GM13976 (cell line): ENCODE results near the gene PTPN12.
A peak's percentile ranks its signal among the peaks of the same experiment; 100 is the strongest.

ENCODE experiments used
- DNase-seq: peaks from one replicate; pipeline ENCODE4 v3.0.0; 2012; ENCODE audit warnings: low spot score
- in situ Hi-C: fragments of 300-500 bp; cut with MboI; formaldehyde crosslinking; loops from one replicate; pipeline ENCODE4 v1.12.0; 2022; ENCODE audit warnings: low sequenced_read_pairs, mixed read lengths, inconsistent platforms; ENCODE audit not compliant: unreplicated experiment
- TF ChIP-seq, protein P1 (sequence below): IDR thresholded peaks from 2 replicates; pipeline ENCODE4 v1.5.1; 2012; ENCODE audit warnings: borderline replicate concordance, mild to moderate bottlenecking; ENCODE audit not compliant: insufficient read depth; ENCODE audit errors: extremely low read depth, missing control alignments, control extremely low read depth

The PTPN12 gene

DNA sequence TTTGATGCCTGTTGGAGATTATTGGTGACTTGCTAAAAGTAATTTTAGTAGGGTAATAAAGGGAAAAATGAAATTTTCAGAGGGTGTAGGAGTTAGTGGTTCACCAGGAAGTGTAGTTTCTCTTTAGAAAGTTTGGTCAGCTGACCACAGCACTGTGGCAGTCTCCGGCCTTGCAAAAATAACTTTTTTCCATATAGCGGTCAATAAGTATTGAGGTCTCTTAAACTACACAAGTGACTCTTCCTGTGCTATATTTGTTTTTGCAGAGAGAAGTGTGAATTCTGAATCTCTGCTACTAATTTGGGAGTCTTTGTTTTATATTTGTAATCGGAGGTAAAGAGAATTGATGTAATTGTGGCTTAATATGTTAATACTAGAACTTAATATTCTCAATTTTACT, 24.3 kb downstream of the PTPN12 start:
- in situ Hi-C loops = no loop called here
- peak; percentile 49 for DNase-seq
- TF ChIP-seq, protein P1, sequence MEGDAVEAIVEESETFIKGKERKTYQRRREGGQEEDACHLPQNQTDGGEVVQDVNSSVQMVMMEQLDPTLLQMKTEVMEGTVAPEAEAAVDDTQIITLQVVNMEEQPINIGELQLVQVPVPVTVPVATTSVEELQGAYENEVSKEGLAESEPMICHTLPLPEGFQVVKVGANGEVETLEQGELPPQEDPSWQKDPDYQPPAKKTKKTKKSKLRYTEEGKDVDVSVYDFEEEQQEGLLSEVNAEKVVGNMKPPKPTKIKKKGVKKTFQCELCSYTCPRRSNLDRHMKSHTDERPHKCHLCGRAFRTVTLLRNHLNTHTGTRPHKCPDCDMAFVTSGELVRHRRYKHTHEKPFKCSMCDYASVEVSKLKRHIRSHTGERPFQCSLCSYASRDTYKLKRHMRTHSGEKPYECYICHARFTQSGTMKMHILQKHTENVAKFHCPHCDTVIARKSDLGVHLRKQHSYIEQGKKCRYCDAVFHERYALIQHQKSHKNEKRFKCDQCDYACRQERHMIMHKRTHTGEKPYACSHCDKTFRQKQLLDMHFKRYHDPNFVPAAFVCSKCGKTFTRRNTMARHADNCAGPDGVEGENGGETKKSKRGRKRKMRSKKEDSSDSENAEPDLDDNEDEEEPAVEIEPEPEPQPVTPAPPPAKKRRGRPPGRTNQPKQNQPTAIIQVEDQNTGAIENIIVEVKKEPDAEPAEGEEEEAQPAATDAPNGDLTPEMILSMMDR = no peak

GRCh38 chr7:77563275-77563674, 26.2 kb downstream of the PTPN12 start:
- TF ChIP-seq, protein P1 = no peak
- no peak for DNase-seq
- in situ Hi-C loops = no loop called here

DNA sequence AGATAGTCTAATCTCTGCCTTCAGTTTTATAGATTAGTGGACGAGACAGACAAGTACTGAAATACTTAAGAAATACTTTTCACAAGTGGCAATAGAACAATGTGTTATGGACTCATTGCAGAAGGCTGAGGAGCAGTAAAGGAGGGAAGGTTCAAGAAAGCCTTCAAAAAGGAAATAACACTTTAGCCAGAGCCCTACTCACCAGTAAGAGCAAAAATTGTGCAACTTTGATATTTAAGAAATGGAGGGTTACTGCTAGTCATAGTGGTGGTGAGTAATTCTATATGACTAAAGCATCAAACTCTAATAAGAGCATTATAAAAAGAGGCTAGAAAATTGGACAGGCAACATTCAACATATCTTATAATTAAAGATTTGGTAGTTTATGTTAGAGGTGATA, 28.8 kb downstream of the PTPN12 start:
- DNase-seq = no peak
- in situ Hi-C loops = no loop called here
- TF ChIP-seq, protein P1 = no peak

- TF ChIP-seq, protein P1 = no peak
- DNase-seq = no peak
- in situ Hi-C loops = no loop called here
Observed at GRCh38 chr7:77566421-77566820, 29.3 kb downstream of the PTPN12 start.

DNA sequence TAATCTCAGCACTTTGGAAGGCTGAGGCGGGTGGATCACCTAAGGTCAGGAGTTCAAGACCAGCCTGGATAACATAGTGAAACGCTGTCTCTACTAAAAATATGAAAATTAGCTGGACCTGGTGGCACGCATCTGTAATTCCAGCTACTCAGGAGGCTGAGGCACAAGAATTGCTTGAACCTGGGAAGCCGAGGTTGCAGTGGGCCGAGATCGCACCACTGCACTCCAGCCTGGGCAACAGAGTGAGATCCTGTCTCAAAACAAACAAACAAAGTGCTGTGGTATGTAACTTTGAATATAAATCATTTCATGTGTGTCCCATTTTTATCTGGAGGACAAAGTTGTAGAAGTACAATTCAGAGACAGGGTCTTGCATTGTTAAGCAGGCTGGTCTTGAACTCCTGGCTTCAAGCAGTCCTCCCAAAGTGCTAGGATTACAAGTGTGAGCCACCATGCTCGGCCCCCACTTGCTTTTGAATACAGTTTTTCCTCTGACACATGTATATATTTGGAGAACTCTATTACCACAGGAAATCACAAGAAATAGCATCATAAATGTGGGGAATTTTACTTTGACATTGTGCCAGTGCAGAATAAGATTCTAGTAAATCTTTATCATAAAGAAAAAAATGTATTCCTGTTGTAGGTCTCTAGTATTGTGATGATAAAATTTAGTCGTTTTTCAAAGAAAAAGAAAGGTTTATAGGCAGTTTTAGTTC, 32.6 kb downstream of the PTPN12 start:
- TF ChIP-seq, protein P1 = no peak
- in situ Hi-C loops = no loop called here
- no peak for DNase-seq

- TF ChIP-seq, protein P1 = no peak
- peak; percentile 17 for DNase-seq
- in situ Hi-C loops = no loop called here
Observed at GRCh38 chr7:77570330-77571011, 33.4 kb downstream of the PTPN12 start.

- no peak for DNase-seq
- in situ Hi-C loops = no loop called here
- TF ChIP-seq, protein P1 = no peak
Observed at GRCh38 chr7:77571801-77572200, 34.7 kb downstream of the PTPN12 start.
